Thyroid gland (tissue), 4 donors: ENCODE measurements around the gene CPA1.

Experiments
- POLR2A ChIP-seq, 2 donors: fragments of 450-650 bp; IDR thresholded peaks; one replicate each; pipeline ENCODE4 v1.6.1; 2017; ENCODE audit warnings: antibody characterized with exemption in 2 of 2, mild to moderate bottlenecking in 2 of 2, moderate library complexity in 1 of 2
- TF ChIP-seq, protein P1 (sequence below), 6 experiments: fragments of 200-600 bp in 3 of 6; fragments of 450-650 bp in 3 of 6; sonication (generic) in 3 of 6; IDR thresholded peaks; one replicate each; pipeline ENCODE4 v1.5.1; 2016 to 2019; ENCODE audit warnings: antibody characterized with exemption in 6 of 6, mild to moderate bottlenecking in 2 of 6, inconsistent platforms in 1 of 6, moderate library complexity in 1 of 6

GRCh38 chr7:130342701-130343380, 37.5 kb upstream of the CPA1 start:
- TF ChIP-seq, protein P1, sequence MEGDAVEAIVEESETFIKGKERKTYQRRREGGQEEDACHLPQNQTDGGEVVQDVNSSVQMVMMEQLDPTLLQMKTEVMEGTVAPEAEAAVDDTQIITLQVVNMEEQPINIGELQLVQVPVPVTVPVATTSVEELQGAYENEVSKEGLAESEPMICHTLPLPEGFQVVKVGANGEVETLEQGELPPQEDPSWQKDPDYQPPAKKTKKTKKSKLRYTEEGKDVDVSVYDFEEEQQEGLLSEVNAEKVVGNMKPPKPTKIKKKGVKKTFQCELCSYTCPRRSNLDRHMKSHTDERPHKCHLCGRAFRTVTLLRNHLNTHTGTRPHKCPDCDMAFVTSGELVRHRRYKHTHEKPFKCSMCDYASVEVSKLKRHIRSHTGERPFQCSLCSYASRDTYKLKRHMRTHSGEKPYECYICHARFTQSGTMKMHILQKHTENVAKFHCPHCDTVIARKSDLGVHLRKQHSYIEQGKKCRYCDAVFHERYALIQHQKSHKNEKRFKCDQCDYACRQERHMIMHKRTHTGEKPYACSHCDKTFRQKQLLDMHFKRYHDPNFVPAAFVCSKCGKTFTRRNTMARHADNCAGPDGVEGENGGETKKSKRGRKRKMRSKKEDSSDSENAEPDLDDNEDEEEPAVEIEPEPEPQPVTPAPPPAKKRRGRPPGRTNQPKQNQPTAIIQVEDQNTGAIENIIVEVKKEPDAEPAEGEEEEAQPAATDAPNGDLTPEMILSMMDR (IDR thresholded peaks at IDR 0.05): no peak
- no peak for TF ChIP-seq POLR2A (IDR thresholded peaks at IDR 0.05)
